Measurements from ENCODE around the gene SYTL3.

GRCh38 chr6:158711264-158711663 lies 61.4 kb downstream of the SYTL3 start:
- no peak for TF ChIP-seq GATA2 (IDR thresholded peaks at IDR 0.05; ENCODE audit: low read depth, low read length)
- TF ChIP-seq GATA3 (IDR thresholded peaks at IDR 0.05; ENCODE audit: low read depth, low read length), result no peak

Measured in SH-SY5Y (cell line).